Measurements from ENCODE around the gene LNP1.
"Not testable (repeated sequence)": the region's sequence is repeated elsewhere in the genome, so short reads cannot be mapped to it uniquely, and the experiment has no call there.

LNP1 gene

DNA sequence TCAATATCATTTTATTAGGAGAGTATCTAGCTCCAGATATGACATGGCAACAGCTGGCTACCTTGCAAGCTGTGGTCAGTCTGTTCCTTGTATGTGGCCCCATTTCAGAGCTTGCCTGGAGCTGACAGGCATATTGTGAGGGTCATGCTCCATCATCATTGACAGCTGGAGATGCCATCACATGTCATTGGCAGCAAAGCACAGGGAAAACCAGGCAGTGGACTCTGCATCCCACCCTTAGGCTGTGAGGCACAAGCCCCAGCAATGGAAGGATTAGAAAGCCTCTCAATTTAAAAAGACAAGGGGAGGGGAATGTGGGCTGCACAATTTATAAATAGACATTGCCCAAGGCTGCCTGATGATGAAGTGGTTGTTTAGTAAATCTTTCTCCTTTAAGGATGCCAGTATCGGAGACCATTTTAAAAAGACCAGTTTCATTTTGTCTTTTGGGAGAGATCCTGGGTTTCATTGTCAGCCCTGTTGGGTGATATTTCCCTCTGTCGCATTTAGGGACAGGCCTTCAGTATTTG, 27.9 kb downstream of the LNP1 start:
- no peak for DNase-seq (ENCODE audit: low read depth in 2 of 2)

DNA sequence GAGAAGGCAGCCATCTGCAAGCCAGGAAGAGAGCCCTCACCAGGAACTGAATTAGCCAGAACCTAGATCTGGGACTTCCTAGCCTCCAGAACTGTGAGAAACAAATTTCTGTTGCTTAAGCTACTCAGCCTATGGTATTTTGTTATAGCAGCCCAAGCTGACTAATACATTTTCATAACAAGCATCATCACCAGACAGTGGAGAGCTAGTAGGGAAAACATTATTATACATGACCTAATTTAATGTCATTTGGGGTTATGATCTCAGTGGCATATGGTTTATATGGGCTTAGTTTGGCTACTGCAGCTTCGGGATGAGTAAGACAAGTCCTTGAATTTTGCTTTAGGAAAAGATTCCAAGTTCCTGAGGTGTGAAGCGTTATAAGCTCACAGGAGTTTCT, 35.6 kb downstream of the LNP1 start:
- DNase-seq (ENCODE audit: low read depth in 2 of 2), result no peak

DNA sequence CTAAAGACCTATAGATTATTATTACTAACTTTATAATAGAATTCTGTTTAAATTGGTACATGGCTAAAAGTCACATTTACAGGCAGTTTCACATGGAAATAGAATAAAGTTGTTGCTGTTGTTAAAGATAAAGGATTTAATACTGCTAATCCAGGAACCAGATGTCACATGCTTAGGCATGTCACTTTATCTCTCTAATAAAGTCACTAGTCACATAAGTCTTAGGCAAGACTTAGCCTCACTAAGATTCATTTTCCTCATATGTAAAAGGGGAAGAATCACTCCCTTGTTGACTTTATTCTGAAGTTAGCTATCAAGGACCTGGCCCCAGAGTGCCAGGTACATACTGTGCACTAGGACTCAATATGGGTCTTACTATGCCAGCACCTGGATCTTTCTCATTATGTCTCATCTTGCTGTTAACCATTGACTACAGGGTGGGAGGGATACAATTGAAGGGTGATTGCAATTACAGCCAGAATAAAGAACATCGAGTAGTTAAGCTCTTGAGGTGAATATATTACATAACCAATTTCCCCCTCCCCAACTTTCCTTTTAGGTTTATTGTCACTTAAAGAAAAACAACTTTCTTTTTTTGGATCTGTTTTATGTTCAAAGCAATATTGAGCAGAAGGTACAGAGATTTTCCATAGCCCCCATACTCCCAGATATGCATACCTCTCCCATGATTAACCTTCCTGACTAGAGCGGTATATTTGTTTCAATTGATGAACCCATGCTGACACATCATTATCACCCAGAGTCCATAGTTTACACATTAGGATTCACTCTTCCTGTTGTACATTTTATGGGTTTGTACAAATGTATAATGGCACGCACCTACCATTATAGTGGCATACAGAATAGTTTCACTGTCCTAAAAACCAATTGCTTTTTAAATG, 36.6 kb downstream of the LNP1 start:
- no peak for DNase-seq (ENCODE audit: low read depth in 2 of 2)

DNA sequence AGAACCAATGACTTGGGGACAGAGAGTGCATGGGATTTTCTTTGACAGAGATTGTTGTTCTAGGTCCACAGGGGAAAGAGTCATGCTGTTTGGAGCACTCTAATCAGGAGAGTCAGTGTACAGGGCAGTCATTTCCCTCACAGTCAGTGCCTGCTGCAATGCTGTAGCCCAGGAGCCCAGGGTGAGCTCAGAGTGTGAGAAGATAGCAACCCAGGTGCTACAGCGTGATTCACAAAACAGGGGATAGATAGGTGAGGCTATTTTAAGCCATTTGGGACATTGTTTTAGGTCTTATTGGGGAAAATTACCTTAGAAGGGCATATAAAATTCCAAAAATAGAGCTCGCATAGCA, 37.3 kb downstream of the LNP1 start:
- no peak for DNase-seq (ENCODE audit: low read depth in 2 of 2)

DNA sequence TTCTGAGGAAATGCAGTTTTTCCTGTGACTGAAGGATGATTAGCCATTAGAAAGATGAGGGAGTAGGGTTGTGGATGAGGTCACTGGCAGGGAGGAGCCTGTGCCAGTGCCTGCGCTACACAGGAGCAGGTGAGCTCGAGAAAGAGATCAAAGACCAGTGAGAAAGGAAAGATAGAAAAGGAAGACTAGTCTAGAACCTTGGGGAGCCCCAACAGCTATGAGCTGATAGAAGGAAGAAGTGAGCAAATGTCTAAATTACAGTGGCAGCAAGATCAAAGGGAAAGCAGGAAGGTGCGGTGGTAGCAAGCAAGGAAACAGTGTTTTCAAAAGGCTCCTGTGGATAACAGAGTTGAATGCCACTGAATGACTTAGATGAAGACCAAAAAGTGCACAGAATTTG, 39.6 kb downstream of the LNP1 start:
- DNase-seq (ENCODE audit: low read depth in 2 of 2), result no peak

DNA sequence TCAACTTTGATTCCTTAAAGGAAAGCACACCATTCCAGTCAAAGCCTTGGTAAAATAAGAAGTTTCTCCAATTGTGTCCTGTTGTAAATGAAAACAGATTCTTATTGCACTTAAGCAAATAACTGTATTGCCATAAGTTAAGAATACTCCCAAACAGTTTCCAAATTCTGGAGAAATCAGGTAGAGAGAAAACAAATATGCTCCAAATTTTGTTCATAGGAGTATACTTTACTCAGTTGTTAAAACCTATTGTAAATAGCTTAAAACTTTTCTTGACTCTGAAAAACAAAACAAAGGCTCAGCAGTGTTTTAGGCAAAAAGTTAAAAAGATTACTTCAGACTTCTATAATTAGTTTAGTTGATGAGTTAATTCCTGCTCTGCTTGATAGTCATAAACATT, 42.4 kb downstream of the LNP1 start:
- no peak for DNase-seq (ENCODE audit: low read depth in 2 of 2)

DNA sequence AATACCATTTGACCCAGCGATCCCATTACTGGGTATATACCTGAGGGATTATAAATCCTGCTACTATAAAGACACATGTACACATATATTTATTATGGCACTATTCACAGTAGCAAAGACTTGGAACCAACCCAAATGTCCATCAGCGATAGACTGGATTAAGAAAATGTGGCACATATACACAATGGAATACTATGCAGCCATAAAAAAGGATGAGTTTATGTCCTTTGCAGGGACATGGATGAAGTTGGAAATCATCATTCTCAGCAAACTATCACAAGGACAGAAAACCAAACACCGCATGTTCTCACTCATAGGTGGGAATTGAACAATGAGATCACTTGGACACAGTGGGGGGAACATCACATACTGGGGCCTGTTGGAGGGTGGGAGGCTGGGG, 45.7 kb downstream of the LNP1 start:
- DNase-seq (ENCODE audit: low read depth in 2 of 2), result not testable (repeated sequence)

DNA sequence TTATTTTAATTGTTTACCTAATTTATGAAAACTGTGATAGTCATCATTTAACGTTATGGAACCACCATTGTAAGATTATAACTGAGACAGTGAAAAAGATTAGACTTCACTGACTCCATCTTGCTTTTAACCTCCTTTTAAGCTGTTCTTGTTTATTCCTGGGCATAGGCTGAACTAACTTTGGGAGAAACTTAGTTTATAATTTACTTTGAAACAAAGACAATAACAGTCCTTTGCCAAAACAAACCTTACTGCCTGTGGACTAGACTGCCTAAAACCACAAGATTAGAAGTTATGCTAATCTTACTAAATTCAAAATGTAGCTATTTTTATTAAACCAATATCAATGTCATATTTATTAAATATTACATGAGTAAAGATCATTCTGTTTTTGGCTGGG, 46.7 kb downstream of the LNP1 start:
- DNase-seq (ENCODE audit: low read depth in 2 of 2), result no peak

DNA sequence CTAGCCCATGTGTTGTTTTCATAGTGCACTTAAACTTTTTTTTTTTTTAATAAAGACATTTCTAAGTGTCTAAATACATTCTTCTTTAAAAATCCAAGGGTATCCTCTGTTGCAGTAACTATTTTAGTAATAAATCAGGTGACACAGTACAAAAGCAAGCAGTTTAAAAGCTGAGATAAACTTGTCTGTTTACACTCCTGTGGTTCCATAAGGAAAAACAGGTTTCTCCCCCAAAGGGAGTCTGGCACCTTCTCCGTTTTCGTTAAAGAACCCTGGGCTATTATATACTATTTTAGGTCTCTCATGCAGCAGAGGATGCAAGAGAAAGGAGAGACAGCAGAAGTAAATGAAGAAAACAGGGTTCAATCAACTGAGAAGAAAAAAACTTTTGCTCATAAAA, 47.9 kb downstream of the LNP1 start:
- no peak for DNase-seq (ENCODE audit: low read depth in 2 of 2)

DNA sequence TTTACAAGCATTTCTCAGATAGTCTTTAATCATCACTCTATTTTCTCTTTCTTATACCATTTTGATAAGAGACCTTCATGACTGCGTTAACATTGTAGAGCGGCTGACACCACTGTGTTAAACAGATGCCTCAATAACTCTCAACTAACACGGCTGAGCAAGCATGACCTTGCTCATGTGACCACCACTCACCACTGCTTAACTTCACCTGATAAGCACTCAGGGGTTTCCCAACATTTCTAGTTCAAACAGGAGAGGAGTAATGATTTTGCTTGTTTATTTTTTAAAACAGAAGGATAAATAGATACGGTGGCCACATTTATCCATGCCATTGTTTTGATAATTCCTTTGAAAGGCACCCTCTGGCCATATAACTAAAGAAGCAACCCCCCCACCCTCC, 53.3 kb downstream of the LNP1 start:
- DNase-seq (ENCODE audit: low read depth in 2 of 2), result no peak

DNA sequence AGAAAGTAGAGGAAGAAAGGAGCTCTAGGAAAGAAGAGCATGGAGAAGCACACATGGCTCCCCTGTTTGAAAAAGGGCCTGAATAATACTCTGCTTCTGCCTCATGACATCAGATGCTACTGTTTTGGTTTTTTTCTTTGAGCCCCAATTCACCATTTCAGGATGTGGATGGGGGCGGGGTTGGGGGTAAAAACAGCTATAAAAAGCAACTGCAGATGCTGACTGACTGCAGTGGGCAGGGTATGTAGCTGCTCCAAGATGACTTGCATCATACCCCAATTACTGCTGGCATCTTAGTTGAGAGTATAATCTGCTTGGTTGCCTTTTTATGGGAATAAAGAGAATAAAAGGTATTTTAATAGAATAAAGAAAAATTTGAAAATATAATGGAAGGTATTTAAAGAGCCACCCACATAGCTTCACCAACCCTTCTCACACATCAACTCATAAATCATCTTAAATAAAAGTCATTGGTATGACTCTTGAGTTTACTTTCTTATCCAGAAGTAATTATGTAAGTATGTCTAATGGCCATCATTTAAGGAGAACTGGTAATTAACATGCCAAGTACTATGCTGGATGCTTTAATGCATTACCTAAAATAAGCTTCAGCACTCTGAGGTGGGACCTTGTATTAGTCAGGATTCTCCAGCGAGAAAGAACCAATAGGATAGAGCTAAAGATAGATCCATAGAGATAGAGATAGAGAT, 54.7 kb downstream of the LNP1 start:
- no peak for DNase-seq (ENCODE audit: low read depth in 2 of 2)

DNA sequence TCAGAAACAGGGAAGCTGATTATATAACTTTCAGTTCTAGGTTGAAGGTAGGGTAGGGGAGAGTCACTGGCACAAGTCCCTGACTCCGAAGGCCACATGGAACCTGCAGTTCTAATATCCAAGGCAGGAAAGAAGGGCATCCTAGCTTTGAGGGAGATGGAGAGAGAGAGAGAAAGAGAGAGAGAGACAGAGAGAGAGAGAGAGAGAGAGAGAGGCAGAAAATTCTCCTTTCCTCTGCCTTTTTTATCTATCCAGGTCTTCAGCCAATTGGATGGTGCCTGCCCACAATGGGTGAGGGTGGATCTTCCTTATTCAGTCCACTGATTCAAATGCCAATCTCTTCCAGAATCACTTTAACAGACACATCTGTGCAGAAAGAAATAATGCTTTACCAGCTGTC, 55.4 kb downstream of the LNP1 start:
- DNase-seq (ENCODE audit: low read depth in 2 of 2), result no peak

DNA sequence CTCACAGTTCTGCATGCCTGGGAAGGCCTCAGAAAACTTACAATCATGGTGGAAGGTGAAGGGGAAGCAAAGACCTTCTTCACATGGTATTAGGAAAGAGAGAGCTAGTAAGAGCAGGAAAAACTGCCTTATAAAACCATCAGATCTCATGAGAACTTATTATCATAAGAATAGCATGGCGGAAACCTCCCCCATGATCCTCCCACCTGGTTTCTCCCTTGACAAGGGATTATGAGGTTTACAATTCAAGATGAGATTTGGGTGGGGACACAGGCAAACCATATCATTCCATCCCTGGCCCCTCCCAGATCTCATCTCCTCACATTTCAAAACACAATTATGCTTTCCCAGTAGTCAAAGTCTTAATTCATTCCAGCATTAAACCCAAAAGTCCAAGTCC, 56.5 kb downstream of the LNP1 start:
- no peak for DNase-seq (ENCODE audit: low read depth in 2 of 2)

DNA sequence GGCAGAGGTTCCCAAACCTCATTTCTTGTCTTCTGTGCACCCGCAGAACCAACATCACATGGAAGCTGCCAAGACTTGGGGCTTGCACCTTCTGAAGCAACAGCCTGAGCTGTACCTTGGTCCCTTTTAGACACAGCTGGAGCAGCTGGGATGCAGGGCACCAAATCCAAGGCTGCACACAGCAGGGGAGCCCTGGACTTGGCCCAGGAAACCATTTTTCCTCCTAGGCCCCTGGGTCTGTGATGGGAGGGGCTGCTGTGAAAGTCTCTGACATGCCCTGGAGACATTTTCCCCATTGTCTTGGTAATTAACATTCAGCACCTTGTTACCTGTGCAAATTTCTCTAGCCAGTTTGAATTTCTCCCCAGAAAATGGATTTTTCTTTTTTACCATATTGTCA, 57.5 kb downstream of the LNP1 start:
- no peak for DNase-seq (ENCODE audit: low read depth in 2 of 2)

DNA sequence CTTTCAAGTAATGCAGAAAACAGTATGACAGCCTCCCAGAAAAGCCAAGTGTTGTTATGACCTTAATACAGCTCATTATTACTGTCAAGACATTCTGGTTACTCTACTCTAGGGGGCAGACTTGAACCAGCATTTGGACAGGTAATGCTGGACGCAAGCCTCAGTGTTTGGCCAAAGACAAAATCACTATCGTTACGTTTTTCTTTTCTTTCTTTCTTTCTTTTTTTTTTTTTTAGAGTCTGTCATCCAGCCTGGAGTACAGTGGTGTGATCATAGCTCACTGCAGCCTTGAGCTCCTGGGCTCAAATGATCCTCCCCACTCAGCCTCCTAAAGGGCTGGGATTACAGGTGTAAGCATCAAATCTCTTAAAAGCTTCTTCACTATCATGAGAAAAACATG, 61.7 kb downstream of the LNP1 start:
- DNase-seq (ENCODE audit: low read depth in 2 of 2), result no peak

DNA sequence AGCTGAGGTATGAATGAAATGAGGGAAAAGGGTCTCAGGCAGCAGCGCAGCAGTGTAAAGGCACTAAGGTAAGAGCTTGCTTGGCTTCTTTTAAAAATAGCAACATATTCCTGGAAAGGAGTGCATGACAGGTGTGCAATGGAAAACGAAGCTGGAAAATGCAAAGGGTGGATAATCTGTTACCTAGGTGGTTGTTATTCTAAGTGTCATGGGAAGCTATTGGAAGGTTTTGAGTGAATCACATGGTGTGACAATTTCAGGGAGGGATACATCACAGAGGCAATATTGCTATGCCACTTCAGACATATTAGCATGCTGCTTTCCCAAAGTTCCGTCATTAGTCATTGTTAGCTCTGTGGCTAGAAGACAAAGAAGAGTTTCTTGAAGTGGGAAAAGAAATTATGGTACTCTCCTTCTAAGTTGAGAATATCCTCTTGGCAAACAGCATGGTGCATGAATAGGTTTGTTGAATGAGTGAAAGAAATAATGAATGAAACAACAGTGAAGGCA, 62.4 kb downstream of the LNP1 start:
- DNase-seq (ENCODE audit: low read depth in 2 of 2), result no peak

DNA sequence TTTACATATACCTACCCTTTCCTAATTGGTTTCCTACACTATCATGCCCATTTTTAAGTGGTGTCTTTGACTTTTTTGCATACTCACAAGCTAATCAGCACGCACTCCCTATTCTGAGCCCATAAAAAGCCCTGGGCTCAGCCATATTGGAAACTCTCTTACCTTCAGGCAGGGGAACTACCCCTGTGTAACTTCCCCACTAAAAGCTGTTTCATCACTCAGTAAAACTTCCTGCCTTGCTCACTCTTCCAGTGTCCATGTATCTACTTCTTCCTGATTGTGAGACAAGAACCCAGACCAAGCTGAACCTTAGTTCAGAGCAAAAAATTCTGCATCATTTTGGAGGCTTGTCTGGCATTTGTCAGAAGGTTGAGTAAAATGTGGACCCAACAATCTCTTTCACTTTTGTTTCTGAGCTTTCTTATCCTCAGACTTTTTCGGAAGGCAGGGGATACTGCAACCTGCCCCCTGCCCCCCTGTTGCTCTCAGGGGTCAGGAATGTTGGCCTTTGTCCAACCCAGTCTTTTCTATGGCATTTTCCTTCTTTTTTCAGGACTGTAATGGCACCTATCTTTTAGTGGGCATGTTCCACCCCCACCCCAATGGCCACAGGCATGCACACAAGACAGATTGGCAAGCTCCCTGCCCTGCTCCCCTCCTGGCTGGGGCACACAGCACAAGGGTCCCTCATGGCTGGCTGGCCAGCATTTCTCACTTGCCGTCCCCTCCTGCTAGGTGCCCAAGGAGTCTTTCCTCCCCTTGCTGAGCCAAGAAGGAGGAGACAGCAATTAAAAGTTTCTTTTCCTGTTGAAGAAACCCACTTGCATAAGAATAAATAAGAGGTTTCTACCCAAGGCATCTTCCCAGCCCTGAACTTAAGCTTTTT, 64.8 kb downstream of the LNP1 start:
- no peak for DNase-seq (ENCODE audit: low read depth in 2 of 2)

DNA sequence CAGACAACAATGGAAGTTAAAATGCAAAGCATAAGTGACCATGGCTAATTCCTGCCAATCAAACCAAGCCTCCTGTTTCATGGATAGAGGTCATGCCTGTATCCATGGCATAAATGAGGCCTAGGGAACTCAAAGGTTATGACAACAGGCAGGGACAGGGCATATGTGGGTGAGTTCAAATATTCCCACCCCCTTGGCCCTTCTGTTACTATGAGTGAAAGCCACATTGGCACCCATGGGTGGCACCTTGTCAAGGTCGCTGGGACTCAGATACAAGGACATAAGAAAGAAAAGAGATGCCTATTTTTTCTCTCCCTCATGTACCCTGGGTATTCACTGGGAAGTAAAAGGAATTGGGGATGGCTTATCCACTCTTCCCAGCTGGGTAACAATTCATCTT, 65.8 kb downstream of the LNP1 start:
- no peak for DNase-seq (ENCODE audit: low read depth in 2 of 2)

DNA sequence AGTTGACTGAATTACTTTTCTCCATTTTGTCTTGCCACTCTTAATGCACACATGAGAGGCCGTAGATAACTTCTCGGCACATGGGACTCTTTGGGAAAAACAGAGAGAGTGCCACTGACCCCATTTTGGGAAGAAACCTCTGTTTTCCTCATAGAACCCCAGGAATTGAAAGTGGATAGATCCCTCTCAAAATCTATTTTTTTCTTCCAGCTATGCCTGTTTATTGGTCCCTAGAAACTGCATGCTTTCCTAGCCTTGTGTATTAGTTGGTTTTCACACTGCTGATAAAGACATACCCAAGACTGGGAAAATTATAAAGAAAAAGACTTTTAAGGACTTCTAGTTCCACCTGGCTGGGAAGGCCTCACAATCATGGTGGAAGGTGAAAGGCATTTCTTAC, 67.3 kb downstream of the LNP1 start:
- no peak for DNase-seq (ENCODE audit: low read depth in 2 of 2)

DNA sequence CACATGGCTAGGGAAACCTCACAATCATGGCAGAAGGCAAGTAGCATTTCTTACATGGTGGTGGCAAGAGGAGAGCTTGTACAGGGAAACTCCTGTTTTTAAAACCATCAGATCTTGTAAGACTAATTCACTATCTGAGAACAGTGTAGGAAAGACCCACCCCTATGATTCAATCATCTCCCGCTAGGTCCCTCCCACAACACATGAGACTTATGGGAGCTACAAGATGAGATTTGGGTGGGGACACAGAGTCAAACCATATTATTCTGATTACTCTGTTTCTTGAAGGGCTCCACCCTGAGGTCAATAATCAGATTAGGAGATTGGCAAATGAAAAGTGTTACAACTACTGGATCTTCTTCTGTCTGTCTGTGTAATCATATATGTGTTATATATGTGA, 69.6 kb downstream of the LNP1 start:
- no peak for DNase-seq (ENCODE audit: low read depth in 2 of 2)

DNA sequence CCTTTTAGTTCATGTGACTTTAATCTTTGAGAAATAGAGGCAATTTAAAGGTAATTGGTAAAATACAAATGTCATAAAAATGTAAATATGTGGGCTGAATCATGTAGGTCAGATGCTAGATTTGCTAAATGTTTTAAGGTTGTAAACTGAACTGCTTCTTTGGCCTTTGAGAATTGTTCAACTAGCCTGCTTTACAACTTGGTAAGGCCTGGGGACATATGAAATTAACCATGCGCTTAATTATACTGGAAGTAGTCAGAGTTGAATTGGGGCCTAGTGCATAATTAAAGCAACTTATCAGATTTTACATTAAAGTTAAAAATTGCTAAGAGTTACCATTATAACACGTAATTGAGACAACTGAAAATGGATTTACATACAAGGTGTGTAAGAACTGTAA, 70.1 kb downstream of the LNP1 start:
- no peak for DNase-seq (ENCODE audit: low read depth in 2 of 2)

DNA sequence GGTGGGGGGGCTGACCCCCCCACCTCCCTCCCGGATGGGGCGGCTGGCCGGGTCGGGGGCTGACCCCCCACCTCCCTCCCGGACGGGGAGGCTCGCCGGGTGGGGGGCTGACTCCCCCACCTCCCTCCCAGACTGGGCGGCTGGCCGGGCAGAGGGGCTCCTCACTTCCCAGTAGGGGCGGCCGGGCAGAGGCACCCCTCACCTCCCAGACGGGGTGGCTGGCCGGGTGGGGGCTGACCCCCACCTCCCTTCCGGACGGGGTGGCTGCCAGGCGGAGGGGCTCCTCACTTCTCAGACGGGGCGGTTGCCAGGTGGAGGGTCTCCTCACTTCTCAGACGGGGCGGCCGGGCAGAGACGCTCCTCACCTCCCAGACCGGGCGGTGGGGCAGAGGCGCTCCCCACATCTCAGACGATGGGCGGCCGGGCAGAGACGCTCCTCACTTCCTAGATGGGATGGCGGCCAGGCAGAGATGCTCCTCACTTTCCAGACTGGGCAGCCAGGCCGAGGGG, 76.6 kb downstream of the LNP1 start:
- DNase-seq (ENCODE audit: low read depth in 2 of 2), result not testable (repeated sequence)
